Testis (tissue), 3 donors: ENCODE measurements around the gene AMDHD2. TPM values are rescaled to one million over a fixed set of nuclear protein-coding genes. Genes with fewer than 3 reads are reported as not detected.

Experiments used
- DNase-seq: peaks from one replicate; pipeline ENCODE4 v3.0.0-alpha.2; 2019
- H3K27ac ChIP-seq, 2 donors: fragments of 200-600 bp; sonication (generic); one replicate each; pipeline ENCODE4 v1.5.1; 2019
- H3K27me3 ChIP-seq: fragments of 200-600 bp; sonication (generic); one replicate; pipeline ENCODE4 v1.5.1; 2019
- H3K36me3 ChIP-seq: fragments of 200-600 bp; sonication (generic); one replicate; pipeline ENCODE4 v1.5.1; 2017; ENCODE audit warnings: low read depth; ENCODE audit errors: missing control alignments
- H3K4me1 ChIP-seq: fragments of 200-600 bp; sonication (generic); one replicate; pipeline ENCODE4 v1.5.1; 2019
- H3K4me3 ChIP-seq, 2 donors: fragments of 200-600 bp; sonication (generic); one replicate each; pipeline ENCODE4 v1.5.1; 2017 to 2019
- H3K9me3 ChIP-seq: fragments of 200-600 bp; sonication (generic); one replicate; pipeline ENCODE4 v1.5.1; 2017
- CTCF ChIP-seq, 3 experiments: fragments of 450-650 bp in 2 of 3; fragments of 200-600 bp in 1 of 3; sonication (generic) in 1 of 3; IDR thresholded peaks; one replicate each; pipeline ENCODE4 v1.5.1; 2016 to 2019; ENCODE audit warnings: antibody characterized with exemption in 3 of 3, mild to moderate bottlenecking in 2 of 3, moderate library complexity in 1 of 3
- POLR2A ChIP-seq: fragments of 450-650 bp; IDR thresholded peaks from one replicate; pipeline ENCODE4 v1.6.1; 2017; ENCODE audit warnings: antibody characterized with exemption, mild to moderate bottlenecking, moderate library complexity
- WGBS, 2 donors: methylation state at CpG; one replicate each; pipeline ENCODE4 v1.1.5; 2018; 5-methylcytosine and 5-hydroxymethylcytosine counted together
- intact Hi-C: fragments of 100-400 bp; cut with DNase I; formaldehyde crosslinking; loops from one replicate; pipeline ENCODE4 v1.15.1; 2023; ENCODE audit warnings: low total_unique reads
- polyA plus RNA-seq: library from polyadenylated mRNA; stranded (reverse); fragments of 350-450 nt; fragmentation: Illumina TruSeq; extraction: RNeasy Lipid Tissue Mini Kit (QIAGEN cat#74804); gene quantifications from one replicate; pipeline ENCODE4 v1.2.3, GENCODE V29; 2014; ENCODE audit warnings: low read depth, low replicate concordance; ENCODE audit not compliant: insufficient read depth
- total RNA-seq, 2 donors: library from RNA; depleted of rRNA; stranded (reverse); fragments of >200 nt; gene quantifications; one replicate each; pipeline ENCODE4 v1.2.3, GENCODE V29; 2016

AMDHD2 gene
- total and polyA plus RNA-seq, 3 donors from 2014 or later, result 58.6 to 78.8 (median 72.8) TPM

GRCh38 chr16:2472488-2472864 lies 47.7 kb upstream of the AMDHD2 start:
- H3K9me3 ChIP-seq, result no peaks in the 10 kb centered on the region
- no peaks in the 10 kb centered on the region for H3K27me3 ChIP-seq
- H3K36me3 ChIP-seq, result no peaks in the 10 kb centered on the region
- H3K4me3 ChIP-seq, result no peak overlapping the region
- DNase-seq, result no peak
- intact Hi-C loops, result no loop called here
- 87 to 97% methylated on average over 12 to 22 of the region's 27 CpGs for WGBS, 2 donors
- H3K4me1 ChIP-seq, result peaks cover 39% of the 10 kb centered on the region
- no peak for TF ChIP-seq POLR2A
- no peak for TF ChIP-seq CTCF (IDR thresholded peaks at IDR 0.05)
- no peak overlapping the region for H3K27ac ChIP-seq

GRCh38 chr16:2472885-2473445 lies 47.2 kb upstream of the AMDHD2 start:
- Histone ChIP-seq H3K27me3 (no peaks in the 10 kb centered on the region), H3K9me3 (no peaks in the 10 kb centered on the region), H3K4me3 (no peak overlapping the region), H3K4me1 (peaks cover 39% of the 10 kb centered on the region), H3K27ac (no peak overlapping the region), H3K36me3 (no peaks in the 10 kb centered on the region)
- 74 to 90% methylated on average over 6 to 14 of the region's 14 CpGs for WGBS, 2 donors
- intact Hi-C loops, result no loop called here
- TF ChIP-seq POLR2A (no peak), CTCF (IDR thresholded peaks at IDR 0.05) (no peak)
- no peak for DNase-seq

GRCh38 chr16:2473446-2473926 lies 46.7 kb upstream of the AMDHD2 start:
- WGBS, 2 donors, result 7 to 30% methylated on average over 11 to 33 of the region's 49 CpGs
- no peaks in the 10 kb centered on the region for H3K36me3 ChIP-seq
- TF ChIP-seq CTCF (IDR thresholded peaks at IDR 0.05) (no peak), POLR2A (no peak)
- intact Hi-C loops, result no loop called here
- no peaks in the 10 kb centered on the region for H3K9me3 ChIP-seq
- H3K27ac ChIP-seq, result no peak overlapping the region
- no peaks in the 10 kb centered on the region for H3K27me3 ChIP-seq
- no peak for DNase-seq
- H3K4me1 ChIP-seq, result peaks cover 34% of the 10 kb centered on the region
- no peak overlapping the region for H3K4me3 ChIP-seq

- Histone ChIP-seq H3K9me3 (no peaks in the 10 kb centered on the region), H3K4me1 (peaks cover 27% of the 10 kb centered on the region), H3K4me3 (peak overlapping the region; percentile 69 to 71), H3K36me3 (no peaks in the 10 kb centered on the region), H3K27ac (peak overlapping the region; percentile 75 to 86), H3K27me3 (no peaks in the 10 kb centered on the region)
- 0% methylated on average over 56 of the region's 100 CpGs; no CpG with 5 or more reads in 1 of the 2 donors for WGBS, 2 donors
- TF ChIP-seq POLR2A (no peak), CTCF (IDR thresholded peaks at IDR 0.05) (peak in 1 of 3 experiments; percentile 23)
- intact Hi-C loops, result no loop called here
- DNase-seq, result peak; percentile 57
Measured at GRCh38 chr16:2473999-2474876, 45.9 kb upstream of the AMDHD2 start.
